ENCODE results near the gene KLK11. TPM values are rescaled to one million over a fixed set of nuclear protein-coding genes. Genes with fewer than 3 reads are reported as not detected.

The KLK11 gene
- total RNA-seq, 1 donor from 2014 or later: not detected

GRCh38 chr19:51043497-51043896 is 17.1 kb upstream of the KLK11 start:
- TF ChIP-seq EZH2phosphoT487 (IDR thresholded peaks at IDR 0.05): no peak
- TF ChIP-seq, protein P1, sequence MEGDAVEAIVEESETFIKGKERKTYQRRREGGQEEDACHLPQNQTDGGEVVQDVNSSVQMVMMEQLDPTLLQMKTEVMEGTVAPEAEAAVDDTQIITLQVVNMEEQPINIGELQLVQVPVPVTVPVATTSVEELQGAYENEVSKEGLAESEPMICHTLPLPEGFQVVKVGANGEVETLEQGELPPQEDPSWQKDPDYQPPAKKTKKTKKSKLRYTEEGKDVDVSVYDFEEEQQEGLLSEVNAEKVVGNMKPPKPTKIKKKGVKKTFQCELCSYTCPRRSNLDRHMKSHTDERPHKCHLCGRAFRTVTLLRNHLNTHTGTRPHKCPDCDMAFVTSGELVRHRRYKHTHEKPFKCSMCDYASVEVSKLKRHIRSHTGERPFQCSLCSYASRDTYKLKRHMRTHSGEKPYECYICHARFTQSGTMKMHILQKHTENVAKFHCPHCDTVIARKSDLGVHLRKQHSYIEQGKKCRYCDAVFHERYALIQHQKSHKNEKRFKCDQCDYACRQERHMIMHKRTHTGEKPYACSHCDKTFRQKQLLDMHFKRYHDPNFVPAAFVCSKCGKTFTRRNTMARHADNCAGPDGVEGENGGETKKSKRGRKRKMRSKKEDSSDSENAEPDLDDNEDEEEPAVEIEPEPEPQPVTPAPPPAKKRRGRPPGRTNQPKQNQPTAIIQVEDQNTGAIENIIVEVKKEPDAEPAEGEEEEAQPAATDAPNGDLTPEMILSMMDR (IDR thresholded peaks at IDR 0.05): no peak
- no peak for TF ChIP-seq EZH2 (IDR thresholded peaks at IDR 0.05)
- Mint-ChIP-seq H3K9me3 (no peaks in the 10 kb centered on the region), H3K4me1 (peaks cover 11% of the 10 kb centered on the region), H3K27ac (no peak overlapping the region), H3K27me3 (ENCODE audit: insufficient read depth, low read depth) (peaks cover 7% of the 10 kb centered on the region), H3K36me3 (no peaks in the 10 kb centered on the region), H3K4me3 (no peak overlapping the region)
- no peak overlapping the region for H3K9ac ChIP-seq
- H3K4me3 ChIP-seq: no peak overlapping the region
- H3K27ac ChIP-seq: no peak overlapping the region
- no peaks in the 10 kb centered on the region for H3K36me3 ChIP-seq
- no peaks in the 10 kb centered on the region for H3K9me3 ChIP-seq (ENCODE audit: low read depth)
- no peak overlapping the region for H2AFZ ChIP-seq (replicated peaks)
- no peak overlapping the region for H3K4me2 ChIP-seq
- no peaks in the 10 kb centered on the region for H3K27me3 ChIP-seq
- no peaks in the 10 kb centered on the region for H3K79me2 ChIP-seq (ENCODE audit: low read depth)
- peaks cover 15% of the 10 kb centered on the region for H3F3A ChIP-seq (ENCODE audit: low read depth)
- peaks cover 10% of the 10 kb centered on the region for H3K4me1 ChIP-seq
- H4K20me1 ChIP-seq (ENCODE audit: low read depth): no peaks in the 10 kb centered on the region
- DNase-seq (ENCODE audit: low spot score): no peak

- Histone ChIP-seq H3K9me3 (ENCODE audit: low read depth) (no peaks in the 10 kb centered on the region), H3K27ac (no peak overlapping the region), H3K36me3 (no peaks in the 10 kb centered on the region), H3K9ac (no peak overlapping the region), H3F3A (ENCODE audit: low read depth) (no peaks in the 10 kb centered on the region), H3K4me1 (peaks cover 6% of the 10 kb centered on the region), H4K20me1 (ENCODE audit: low read depth) (no peaks in the 10 kb centered on the region), H3K4me3 (no peak overlapping the region), H3K4me2 (no peak overlapping the region), H3K79me2 (ENCODE audit: low read depth) (no peaks in the 10 kb centered on the region), H3K27me3 (no peaks in the 10 kb centered on the region), H2AFZ (replicated peaks) (no peak overlapping the region)
- DNase-seq (ENCODE audit: low spot score): no peak
- no peaks in the 10 kb centered on the region for H3K36me3 Mint-ChIP-seq
- TF ChIP-seq, protein P1 (IDR thresholded peaks at IDR 0.05): no peak
- TF ChIP-seq EZH2phosphoT487 (IDR thresholded peaks at IDR 0.05) (no peak), EZH2 (IDR thresholded peaks at IDR 0.05) (no peak)
- H3K9me3 Mint-ChIP-seq: no peaks in the 10 kb centered on the region
- H3K4me3 Mint-ChIP-seq: no peak overlapping the region
- no peaks in the 10 kb centered on the region for H3K4me1 Mint-ChIP-seq
- no peak overlapping the region for H3K27ac Mint-ChIP-seq
- H3K27me3 Mint-ChIP-seq (ENCODE audit: insufficient read depth, low read depth): peaks cover 7% of the 10 kb centered on the region
These were observed 13.7 kb upstream of the KLK11 start for GRCh38 chr19:51040151-51040550.

GRCh38 chr19:51036519-51036918 is 10.1 kb upstream of the KLK11 start:
- H3K27ac Mint-ChIP-seq: no peak overlapping the region
- Histone ChIP-seq H3K9ac (no peak overlapping the region), H3K4me2 (peak overlapping the region; percentile 10), H3K27ac (no peak overlapping the region), H3F3A (ENCODE audit: low read depth) (no peaks in the 10 kb centered on the region), H2AFZ (replicated peaks) (peak overlapping the region; percentile 85), H4K20me1 (ENCODE audit: low read depth) (no peaks in the 10 kb centered on the region), H3K9me3 (ENCODE audit: low read depth) (no peaks in the 10 kb centered on the region), H3K36me3 (no peaks in the 10 kb centered on the region), H3K79me2 (ENCODE audit: low read depth) (no peaks in the 10 kb centered on the region), H3K27me3 (no peaks in the 10 kb centered on the region), H3K4me1 (peaks cover 6% of the 10 kb centered on the region), H3K4me3 (no peak overlapping the region)
- no peaks in the 10 kb centered on the region for H3K4me1 Mint-ChIP-seq
- H3K4me3 Mint-ChIP-seq: no peak overlapping the region
- H3K27me3 Mint-ChIP-seq (ENCODE audit: insufficient read depth, low read depth): peaks cover 5% of the 10 kb centered on the region
- TF ChIP-seq EZH2 (IDR thresholded peaks at IDR 0.05): no peak
- TF ChIP-seq, protein P1 (IDR thresholded peaks at IDR 0.05): peak; percentile 30
- DNase-seq (ENCODE audit: low spot score): no peak
- H3K9me3 Mint-ChIP-seq: no peaks in the 10 kb centered on the region
- no peaks in the 10 kb centered on the region for H3K36me3 Mint-ChIP-seq
